ENCODE data around the gene CTTN. TPM values are rescaled to one million over a fixed set of nuclear protein-coding genes. Genes with fewer than 3 reads are reported as not detected.

CTTN gene
- total RNA-seq, 1 experiment from 2014 or later = 224 TPM

GRCh38 chr11:70407121-70407520, 8.8 kb downstream of the CTTN start:
- Histone ChIP-seq H2BK15ac (ENCODE audit: low read depth, low read length) (no peak overlapping the region), H3K18ac (ENCODE audit: insufficient read length, low read depth, low read length) (no peak overlapping the region), H4K8ac (replicated peaks; ENCODE audit: insufficient read length, low read depth, low read length) (no peak overlapping the region), H4K20me1 (ENCODE audit: control insufficient read depth, insufficient read depth, insufficient read length) (no peaks in the 10 kb centered on the region), H4K91ac (ENCODE audit: insufficient read length, low read depth, low read length) (no peak overlapping the region), H3T11ph (ENCODE audit: low read length) (no peak overlapping the region), H3K23me2 (ENCODE audit: insufficient read length, low read depth, low read length, poor library complexity, severe bottlenecking) (no peaks in the 10 kb centered on the region), H3K79me1 (ENCODE audit: insufficient read depth, low read depth, low read length, poor library complexity, severe bottlenecking) (no peaks in the 10 kb centered on the region), H3K9ac (ENCODE audit: extremely low read depth, insufficient read length, low read length) (no peak overlapping the region), H2BK120ac (ENCODE audit: low read depth, low read length, poor library complexity, severe bottlenecking) (no peak overlapping the region), H3K4ac (ENCODE audit: low read depth, low read length) (no peak overlapping the region), H3K27me3 (ENCODE audit: insufficient read depth, low read length) (no peaks in the 10 kb centered on the region), H2BK20ac (ENCODE audit: low read depth, low read length, poor library complexity, severe bottlenecking) (no peak overlapping the region), H3K4me1 (ENCODE audit: insufficient read depth, low read length) (no peaks in the 10 kb centered on the region), H3K56ac (ENCODE audit: insufficient read length, low read depth, low read length) (no peak overlapping the region), H3K4me2 (ENCODE audit: insufficient read depth, insufficient read length, low read length) (no peak overlapping the region), H2AFZ (ENCODE audit: low read length) (no peak overlapping the region), H3K9me3 (ENCODE audit: control insufficient read depth, low read depth, low read length) (no peaks in the 10 kb centered on the region), H3K27ac (ENCODE audit: insufficient read length, low read depth, low read length) (no peak overlapping the region), H4K5ac (ENCODE audit: insufficient read length, low read depth, low read length) (no peak overlapping the region), H2BK12ac (ENCODE audit: insufficient read length, low read depth, low read length) (no peak overlapping the region), H2BK5ac (ENCODE audit: insufficient read length, low read length) (no peak overlapping the region), H3K79me2 (ENCODE audit: insufficient read depth, low read length) (peaks cover 8% of the 10 kb centered on the region; the same call in 1 of the 2 replicates), H2AK5ac (ENCODE audit: insufficient read length, low read length) (no peak overlapping the region), H3K23ac (ENCODE audit: insufficient read length, low read depth, low read length) (no peak overlapping the region), H3K14ac (ENCODE audit: insufficient read depth, low read length) (no peak overlapping the region)
- H3K9me3 Mint-ChIP-seq = no peaks in the 10 kb centered on the region
- DNase-seq = no peak
- peaks cover 3 to 8% of the 10 kb centered on the region in 2 experiments; a peak in 2 of 4 replicates for H3K4me1 Mint-ChIP-seq
- no peaks in the 10 kb centered on the region for H3K27me3 Mint-ChIP-seq (ENCODE audit: low read depth)
- WGBS (ENCODE audit: extremely low coverage, insufficient read length, low lambda C conversion rate) = no CpG with 5 or more reads among the region's 13 CpGs
- no peak overlapping the region for H3K4me3 Mint-ChIP-seq
- H3K27ac Mint-ChIP-seq = peak overlapping the region in 1 of 3 experiments; percentile 21; a peak in 2 of 7 replicates
- TF ChIP-seq CTCF (conservative IDR thresholded peaks at IDR 0.05) = no peak
- H3K36me3 Mint-ChIP-seq (ENCODE audit: insufficient read depth in 1 of 3, low read depth in 3 of 3) = peaks cover 46 to 68% (median 60%) of the 10 kb centered on the region in 3 experiments; a peak in 6 of 7 replicates

All from H9 (cell line).